ENCODE results near the gene SCN1A. TPM values are rescaled to one million over a fixed set of nuclear protein-coding genes. Genes with fewer than 3 reads are reported as not detected.

Gene SCN1A
- total RNA-seq, 1 experiment from 2014 or later, result not detected

DNA sequence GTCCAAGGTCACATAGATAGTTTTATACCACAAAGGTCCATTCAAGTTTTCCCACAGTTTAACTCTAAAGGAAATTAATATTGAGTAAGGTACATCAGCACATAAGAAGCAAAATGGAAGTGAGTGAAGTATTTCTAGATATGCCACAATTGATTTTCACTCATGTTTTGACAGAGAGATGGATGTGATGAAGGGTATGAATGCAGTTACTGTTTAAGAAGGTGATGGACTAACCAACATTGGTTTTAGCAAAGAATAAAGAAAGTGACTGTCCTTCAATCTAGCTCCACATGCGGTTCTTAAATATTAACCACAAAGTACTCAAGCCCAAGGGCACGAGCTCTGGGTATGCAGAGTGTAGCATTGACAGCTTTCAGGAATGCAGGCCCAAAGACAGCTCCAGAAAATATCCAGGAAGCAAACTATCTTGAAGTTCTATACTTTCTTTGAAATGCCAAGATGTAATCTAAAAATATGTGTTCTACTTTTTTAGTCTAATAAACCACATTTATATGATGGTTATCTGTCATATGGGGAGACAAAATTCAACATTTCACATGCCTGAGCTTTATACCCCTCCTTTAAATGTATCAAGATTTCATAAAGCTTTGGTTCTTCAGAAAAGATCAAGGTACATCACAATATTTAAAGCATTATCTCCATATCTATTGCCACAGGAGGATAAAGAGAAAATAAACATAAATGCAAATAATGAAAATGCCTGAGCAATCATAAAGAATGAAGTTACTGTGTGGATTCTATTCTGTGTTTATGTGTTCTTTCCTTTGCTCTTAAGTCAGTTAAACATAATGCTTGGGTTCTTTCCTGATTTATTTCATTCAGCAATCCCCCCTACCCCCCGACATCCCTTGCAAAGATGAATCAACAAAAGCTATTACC is 6.7 kb upstream of the SCN1A start:
- intact Hi-C loops (cut with micrococcal nuclease; ENCODE audit: unreplicated experiment) (no loop called here), in situ Hi-C loops (cut with HindIII; ENCODE audit: low pct_unique_long_range_greater_than_20kb, low sequenced_read_pairs) (no loop called here)
- no peaks in the 10 kb centered on the region for H3K4me1 ChIP-seq (ENCODE audit: control insufficient read depth, insufficient read depth, low read length)
- no TSS peak for BruUV-seq (replicated peaks)
- ChIA-PET CTCF (no interaction called here), POLR2A (no interaction called here)
- H3K36me3 ChIP-seq (ENCODE audit: control insufficient read depth, insufficient read depth, low read length), result no peaks in the 10 kb centered on the region
- peaks cover 3% of the 10 kb centered on the region for H3K27me3 ChIP-seq (ENCODE audit: control insufficient read depth, insufficient read depth, low read length)
- no peak for TF ChIP-seq TCF7L2 (IDR thresholded peaks at IDR 0.05; ENCODE audit: low read depth, low read length)
- TF ChIP-seq, protein P1, sequence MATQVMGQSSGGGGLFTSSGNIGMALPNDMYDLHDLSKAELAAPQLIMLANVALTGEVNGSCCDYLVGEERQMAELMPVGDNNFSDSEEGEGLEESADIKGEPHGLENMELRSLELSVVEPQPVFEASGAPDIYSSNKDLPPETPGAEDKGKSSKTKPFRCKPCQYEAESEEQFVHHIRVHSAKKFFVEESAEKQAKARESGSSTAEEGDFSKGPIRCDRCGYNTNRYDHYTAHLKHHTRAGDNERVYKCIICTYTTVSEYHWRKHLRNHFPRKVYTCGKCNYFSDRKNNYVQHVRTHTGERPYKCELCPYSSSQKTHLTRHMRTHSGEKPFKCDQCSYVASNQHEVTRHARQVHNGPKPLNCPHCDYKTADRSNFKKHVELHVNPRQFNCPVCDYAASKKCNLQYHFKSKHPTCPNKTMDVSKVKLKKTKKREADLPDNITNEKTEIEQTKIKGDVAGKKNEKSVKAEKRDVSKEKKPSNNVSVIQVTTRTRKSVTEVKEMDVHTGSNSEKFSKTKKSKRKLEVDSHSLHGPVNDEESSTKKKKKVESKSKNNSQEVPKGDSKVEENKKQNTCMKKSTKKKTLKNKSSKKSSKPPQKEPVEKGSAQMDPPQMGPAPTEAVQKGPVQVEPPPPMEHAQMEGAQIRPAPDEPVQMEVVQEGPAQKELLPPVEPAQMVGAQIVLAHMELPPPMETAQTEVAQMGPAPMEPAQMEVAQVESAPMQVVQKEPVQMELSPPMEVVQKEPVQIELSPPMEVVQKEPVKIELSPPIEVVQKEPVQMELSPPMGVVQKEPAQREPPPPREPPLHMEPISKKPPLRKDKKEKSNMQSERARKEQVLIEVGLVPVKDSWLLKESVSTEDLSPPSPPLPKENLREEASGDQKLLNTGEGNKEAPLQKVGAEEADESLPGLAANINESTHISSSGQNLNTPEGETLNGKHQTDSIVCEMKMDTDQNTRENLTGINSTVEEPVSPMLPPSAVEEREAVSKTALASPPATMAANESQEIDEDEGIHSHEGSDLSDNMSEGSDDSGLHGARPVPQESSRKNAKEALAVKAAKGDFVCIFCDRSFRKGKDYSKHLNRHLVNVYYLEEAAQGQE (IDR thresholded peaks at IDR 0.05; ENCODE audit: insufficient read depth in 1 of 2, low read depth in 2 of 2, low read length in 1 of 2), result no peak
- TF ChIP-seq, protein P2, sequence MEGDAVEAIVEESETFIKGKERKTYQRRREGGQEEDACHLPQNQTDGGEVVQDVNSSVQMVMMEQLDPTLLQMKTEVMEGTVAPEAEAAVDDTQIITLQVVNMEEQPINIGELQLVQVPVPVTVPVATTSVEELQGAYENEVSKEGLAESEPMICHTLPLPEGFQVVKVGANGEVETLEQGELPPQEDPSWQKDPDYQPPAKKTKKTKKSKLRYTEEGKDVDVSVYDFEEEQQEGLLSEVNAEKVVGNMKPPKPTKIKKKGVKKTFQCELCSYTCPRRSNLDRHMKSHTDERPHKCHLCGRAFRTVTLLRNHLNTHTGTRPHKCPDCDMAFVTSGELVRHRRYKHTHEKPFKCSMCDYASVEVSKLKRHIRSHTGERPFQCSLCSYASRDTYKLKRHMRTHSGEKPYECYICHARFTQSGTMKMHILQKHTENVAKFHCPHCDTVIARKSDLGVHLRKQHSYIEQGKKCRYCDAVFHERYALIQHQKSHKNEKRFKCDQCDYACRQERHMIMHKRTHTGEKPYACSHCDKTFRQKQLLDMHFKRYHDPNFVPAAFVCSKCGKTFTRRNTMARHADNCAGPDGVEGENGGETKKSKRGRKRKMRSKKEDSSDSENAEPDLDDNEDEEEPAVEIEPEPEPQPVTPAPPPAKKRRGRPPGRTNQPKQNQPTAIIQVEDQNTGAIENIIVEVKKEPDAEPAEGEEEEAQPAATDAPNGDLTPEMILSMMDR (IDR thresholded peaks at IDR 0.05), result no peak
- TF ChIP-seq SIN3A (IDR thresholded peaks at IDR 0.05; ENCODE audit: borderline replicate concordance, insufficient read depth, low read depth, low read length), result no peak
- TF ChIP-seq POLR2AphosphoS5 (IDR thresholded peaks at IDR 0.05; ENCODE audit: low read depth, low read length), result no peak
- DNase-seq (ENCODE audit: low read depth, low spot score) (no peak), ATAC-seq (no peak)
- H3K9me3 ChIP-seq (ENCODE audit: control insufficient read depth, insufficient read depth, low read depth, low read length), result no peaks in the 10 kb centered on the region
- H3K27ac ChIP-seq (ENCODE audit: low read length), result no peak overlapping the region
- H3K4me3 ChIP-seq (ENCODE audit: low read depth in 2 of 2, low read length in 2 of 2), result no peak overlapping the region

DNA sequence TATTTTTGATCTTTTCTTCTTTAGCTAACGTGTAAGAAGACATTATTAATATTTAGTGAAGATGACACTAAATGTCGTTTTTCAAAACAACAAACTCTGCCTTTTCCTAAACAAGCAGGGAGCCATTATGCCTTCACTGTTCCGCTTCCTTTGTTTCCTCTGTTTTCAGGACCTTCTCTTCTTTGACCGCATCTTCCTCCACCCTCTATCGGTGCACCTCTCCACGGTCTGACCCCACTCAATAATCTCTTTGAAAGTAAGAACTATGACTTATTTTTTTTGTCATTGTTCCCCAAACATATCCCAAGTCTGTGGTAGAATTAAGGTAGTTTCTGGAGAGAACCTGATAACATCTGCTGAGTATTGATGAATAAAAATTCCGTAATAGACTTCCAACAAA is 5.8 kb upstream of the SCN1A start:
- TF ChIP-seq, protein P1 (IDR thresholded peaks at IDR 0.05; ENCODE audit: insufficient read depth in 1 of 2, low read depth in 2 of 2, low read length in 1 of 2), result no peak
- TF ChIP-seq POLR2AphosphoS5 (IDR thresholded peaks at IDR 0.05; ENCODE audit: low read depth, low read length) (no peak), TCF7L2 (IDR thresholded peaks at IDR 0.05; ENCODE audit: low read depth, low read length) (no peak), SIN3A (IDR thresholded peaks at IDR 0.05; ENCODE audit: borderline replicate concordance, insufficient read depth, low read depth, low read length) (no peak)
- TF ChIP-seq, protein P2 (IDR thresholded peaks at IDR 0.05), result no peak
- Histone ChIP-seq H3K4me1 (ENCODE audit: control insufficient read depth, insufficient read depth, low read length) (no peaks in the 10 kb centered on the region), H3K9me3 (ENCODE audit: control insufficient read depth, insufficient read depth, low read depth, low read length) (no peaks in the 10 kb centered on the region), H3K4me3 (ENCODE audit: low read depth in 2 of 2, low read length in 2 of 2) (no peak overlapping the region), H3K36me3 (ENCODE audit: control insufficient read depth, insufficient read depth, low read length) (no peaks in the 10 kb centered on the region), H3K27ac (ENCODE audit: low read length) (no peak overlapping the region), H3K27me3 (ENCODE audit: control insufficient read depth, insufficient read depth, low read length) (peaks cover 3% of the 10 kb centered on the region)
- POLR2A ChIA-PET, result no interaction called here
- CTCF ChIA-PET, result no interaction called here
- no TSS peak for BruUV-seq (replicated peaks)
- ATAC-seq, result no peak
- DNase-seq (ENCODE audit: low read depth, low spot score), result no peak
- intact Hi-C loops (cut with micrococcal nuclease; ENCODE audit: unreplicated experiment), result no loop called here
- in situ Hi-C loops (cut with HindIII; ENCODE audit: low pct_unique_long_range_greater_than_20kb, low sequenced_read_pairs), result no loop called here
